Neural crest cell (in vitro differentiated cells): ENCODE data around the gene GPHN. TPM values are rescaled to one million over a fixed set of nuclear protein-coding genes. Genes with fewer than 3 reads are reported as not detected.

Experiments used
- DNase-seq: peaks from one replicate; pipeline ENCODE4 v3.0.0; 2021; ENCODE audit warnings: low read depth, mixed read lengths, low spot score
- H3K27ac Mint-ChIP-seq: one replicate; pipeline ENCODE4 v1.8.0; 2021; ENCODE audit warnings: mild to moderate bottlenecking, mixed read lengths; ENCODE audit not compliant: unreplicated experiment
- H3K27me3 Mint-ChIP-seq: 2 replicates; pipeline ENCODE4 v1.8.0; 2021; ENCODE audit warnings: low read depth, mild to moderate bottlenecking, mixed read lengths
- H3K36me3 Mint-ChIP-seq: 2 replicates; pipeline ENCODE4 v1.8.0; 2021; ENCODE audit warnings: low read depth, mild to moderate bottlenecking, mixed read lengths
- H3K4me1 Mint-ChIP-seq: 2 replicates; pipeline ENCODE4 v1.8.0; 2021; ENCODE audit warnings: mixed read lengths
- H3K4me3 Mint-ChIP-seq: one replicate; pipeline ENCODE4 v1.8.0; 2021; ENCODE audit warnings: mild to moderate bottlenecking, mixed read lengths
- H3K9me3 Mint-ChIP-seq: 2 replicates; pipeline ENCODE4 v1.8.0; 2021; ENCODE audit warnings: mixed read lengths
- CTCF ChIP-seq: fragments of 200-600 bp; sonication (generic); conservative IDR thresholded peaks from 2 replicates; pipeline ENCODE4 v1.5.0; 2021; ENCODE audit warnings: antibody characterized with exemption, mild to moderate bottlenecking
- total RNA-seq: library from RNA; stranded (reverse); gene quantifications from 2 replicates; pipeline ENCODE4 v1.2.1, GENCODE V29; 2021

Gene GPHN
- total RNA-seq, 1 donor from 2014 or later, result 43.5 TPM

DNA sequence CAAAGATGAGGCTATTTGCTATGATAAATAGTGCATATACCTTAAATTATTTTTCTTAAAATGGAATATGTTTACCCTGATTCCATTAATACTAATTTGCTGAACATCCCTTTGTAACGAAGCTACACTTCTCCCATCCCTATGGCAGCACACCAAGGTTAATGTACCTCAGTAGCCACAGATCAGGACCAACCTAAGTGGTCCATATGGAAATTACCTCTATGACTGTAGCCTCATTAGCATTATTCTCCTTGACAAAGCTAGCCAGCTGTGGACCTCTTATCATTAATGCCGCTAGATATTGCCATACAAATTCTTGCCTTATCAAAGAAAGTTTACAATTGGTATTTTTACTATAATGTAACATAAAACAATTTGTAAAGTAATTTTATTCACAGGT is 604.4 kb downstream of the GPHN start:
- no peak for DNase-seq
- no peaks in the 10 kb centered on the region for H3K27me3 Mint-ChIP-seq
- TF ChIP-seq CTCF, result no peak
- H3K4me3 Mint-ChIP-seq, result no peak overlapping the region
- no peaks in the 10 kb centered on the region for H3K36me3 Mint-ChIP-seq
- no peak overlapping the region for H3K27ac Mint-ChIP-seq
- no peaks in the 10 kb centered on the region for H3K4me1 Mint-ChIP-seq
- H3K9me3 Mint-ChIP-seq, result no peaks in the 10 kb centered on the region

- TF ChIP-seq CTCF, result no peak
- DNase-seq, result no peak
- Mint-ChIP-seq H3K27me3 (no peaks in the 10 kb centered on the region), H3K36me3 (peaks cover 30% of the 10 kb centered on the region), H3K4me1 (peaks cover 6% of the 10 kb centered on the region), H3K9me3 (peaks cover 8% of the 10 kb centered on the region), H3K4me3 (no peak overlapping the region), H3K27ac (no peak overlapping the region)
Observed at GRCh38 chr14:67127174-67127573, 619.2 kb downstream of the GPHN start.

DNA sequence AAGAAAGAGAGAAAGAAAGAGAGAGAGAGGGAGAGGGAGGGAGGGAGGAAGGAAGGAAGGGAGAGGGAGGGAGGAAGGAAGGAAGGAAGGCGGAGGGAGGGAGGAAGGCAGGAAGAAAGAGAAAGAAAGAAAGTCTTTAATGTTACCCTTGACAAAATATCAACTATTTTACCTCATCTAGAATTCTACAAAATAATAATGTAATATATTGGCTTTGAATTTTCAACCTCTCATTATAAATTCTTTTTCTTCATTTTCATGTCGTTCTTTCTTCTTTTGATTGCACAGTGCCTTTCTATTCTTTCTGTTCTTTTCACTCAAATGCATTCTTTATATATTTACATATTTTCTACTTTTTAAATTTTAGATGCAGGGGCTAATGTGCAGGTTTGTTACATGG is 621.8 kb downstream of the GPHN start:
- H3K4me1 Mint-ChIP-seq, result peaks cover 6% of the 10 kb centered on the region
- peaks cover 20% of the 10 kb centered on the region for H3K36me3 Mint-ChIP-seq
- H3K9me3 Mint-ChIP-seq, result peaks cover 8% of the 10 kb centered on the region
- H3K4me3 Mint-ChIP-seq, result no peak overlapping the region
- no peak overlapping the region for H3K27ac Mint-ChIP-seq
- H3K27me3 Mint-ChIP-seq, result no peaks in the 10 kb centered on the region
- no peak for TF ChIP-seq CTCF
- no peak for DNase-seq

DNA sequence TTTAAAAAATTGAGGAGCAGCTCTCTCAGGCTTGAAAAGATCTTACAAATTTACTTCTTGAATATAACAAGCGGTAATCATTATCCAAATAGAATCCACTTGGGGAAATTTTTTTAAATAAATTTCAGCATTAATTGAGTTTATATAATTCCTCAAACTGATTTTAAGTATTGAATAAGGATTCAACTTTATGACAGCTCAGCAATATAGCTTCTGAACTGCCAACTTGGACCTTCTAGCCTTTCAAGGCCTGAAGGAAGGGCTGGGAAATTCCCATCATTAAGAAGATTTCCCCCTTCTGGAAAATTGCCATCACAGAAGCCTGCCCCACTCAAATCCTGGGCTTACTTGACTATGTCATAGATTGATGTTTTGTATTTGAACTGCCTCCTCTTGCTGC is 623.7 kb downstream of the GPHN start:
- peaks cover 4% of the 10 kb centered on the region for H3K9me3 Mint-ChIP-seq
- no peak overlapping the region for H3K4me3 Mint-ChIP-seq
- H3K4me1 Mint-ChIP-seq, result no peaks in the 10 kb centered on the region
- H3K27me3 Mint-ChIP-seq, result no peaks in the 10 kb centered on the region
- DNase-seq, result no peak
- TF ChIP-seq CTCF, result no peak
- peaks cover 11% of the 10 kb centered on the region for H3K36me3 Mint-ChIP-seq
- H3K27ac Mint-ChIP-seq, result no peak overlapping the region

DNA sequence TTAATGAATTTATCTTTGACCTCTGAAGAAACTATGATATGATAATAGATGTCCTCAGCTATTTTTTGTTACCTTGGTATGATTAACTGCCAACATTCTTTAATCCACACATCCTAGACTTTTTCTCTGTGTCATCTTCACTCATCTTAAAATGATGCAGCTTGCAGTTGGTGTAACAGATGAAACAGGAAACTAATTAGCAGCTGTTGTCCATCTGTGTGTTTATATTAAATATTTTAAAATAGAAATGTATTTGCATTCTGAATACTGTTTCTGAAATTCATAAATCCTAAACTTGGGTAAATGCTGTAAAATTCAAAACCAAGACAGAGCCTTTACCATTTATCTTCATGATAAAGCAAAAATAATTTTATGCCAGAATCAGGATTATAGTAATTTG is 625.2 kb downstream of the GPHN start:
- Mint-ChIP-seq H3K4me3 (no peak overlapping the region), H3K27me3 (no peaks in the 10 kb centered on the region), H3K27ac (no peak overlapping the region), H3K36me3 (peaks cover 11% of the 10 kb centered on the region), H3K9me3 (peaks cover 4% of the 10 kb centered on the region), H3K4me1 (no peaks in the 10 kb centered on the region)
- no peak for DNase-seq
- no peak for TF ChIP-seq CTCF
